ENCODE results near the gene STARD13. TPM values are rescaled to one million over a fixed set of nuclear protein-coding genes. Genes with fewer than 3 reads are reported as not detected.

The STARD13 gene
- total and polyA plus RNA-seq, 4 donors, result 2.7 to 15.3 (median 5.7) TPM

- Histone ChIP-seq H3K9me3 (ENCODE audit: control insufficient read depth in 4 of 4, low read length in 3 of 4) (no peaks in the 10 kb centered on the region), H3K27me3 (ENCODE audit: control insufficient read depth in 4 of 4, insufficient read depth in 4 of 4, low read length in 3 of 4) (no peaks in the 10 kb centered on the region), H3K4me3 (ENCODE audit: low read depth in 1 of 3, low read length in 3 of 3) (no peak overlapping the region), H3K4me1 (ENCODE audit: control insufficient read depth in 4 of 4, insufficient read depth in 4 of 4, low read length in 3 of 4) (peaks cover 10 to 48% (median 35%) of the 10 kb centered on the region in 4 donors), H3K27ac (ENCODE audit: low read depth in 1 of 2, low read length in 2 of 2) (no peak overlapping the region), H3K9ac (ENCODE audit: low read depth in 1 of 2, low read length in 2 of 2) (no peak overlapping the region), H3K36me3 (ENCODE audit: control insufficient read depth in 4 of 4, insufficient read depth in 3 of 4, low read depth in 1 of 4, low read length in 3 of 4) (no peaks in the 10 kb centered on the region)
- 94% methylated on average over 5 of the region's 5 CpGs for WGBS
- DNase-seq (ENCODE audit: low spot score), result no peak
- TF ChIP-seq CTCF (IDR thresholded peaks at IDR 0.05; ENCODE audit: low read depth, low read length, missing input control) (no peak), NR2F2 (IDR thresholded peaks at IDR 0.05) (no peak), HNF4A (conservative IDR thresholded peaks at IDR 0.05) (no peak), EGR1 (IDR thresholded peaks at IDR 0.05; ENCODE audit: low read depth in 2 of 2) (no peak), FOXA1 (IDR thresholded peaks at IDR 0.05) (no peak), HNF4G (IDR thresholded peaks at IDR 0.05) (no peak), GABPA (IDR thresholded peaks at IDR 0.05 in 1 of 2, conservative IDR thresholded peaks at IDR 0.05 in 1 of 2) (no peak), YY1 (IDR thresholded peaks at IDR 0.05) (no peak), ATF3 (IDR thresholded peaks at IDR 0.05) (no peak), RAD21 (IDR thresholded peaks at IDR 0.05) (no peak), SP1 (IDR thresholded peaks at IDR 0.05) (no peak), ZBTB33 (IDR thresholded peaks at IDR 0.05) (no peak), MAX (IDR thresholded peaks at IDR 0.05) (no peak), RXRA (IDR thresholded peaks at IDR 0.05) (no peak), TAF1 (conservative IDR thresholded peaks at IDR 0.05) (no peak), REST (IDR thresholded peaks at IDR 0.05) (no peak), JUND (IDR thresholded peaks at IDR 0.05) (no peak), FOXA2 (IDR thresholded peaks at IDR 0.05) (no peak)
These were observed 22.1 kb downstream of the STARD13 start for GRCh38 chr13:33263484-33263883.

Measured in liver (tissue), 9 donors.